Measurements from ENCODE around the gene PCDHGA1. TPM values are rescaled to one million over a fixed set of nuclear protein-coding genes. Genes with fewer than 3 reads are reported as not detected.

PCDHGA1 gene
- total and polyA plus RNA-seq, 4 donors = 0.05 to 0.08 (median 0.05) TPM; not detected in 1

GRCh38 chr5:141382469-141383294 lies 52.4 kb downstream of the PCDHGA1 start, which contains the start of gene PCDHGA7:
PCDHGA7 (plus strand) TSS chr5:141382742; CDS start chr5:141382900, 158 bp downstream.
- peak within 1 kb of the TSS; percentile 1 to 69 (median 63) for H3K4me3 ChIP-seq (ENCODE audit: low read depth in 1 of 3, low read length in 3 of 3)
- no peak within 1 kb of the TSS for H3K9ac ChIP-seq (ENCODE audit: low read depth in 1 of 2, low read length in 2 of 2)
- H3K27me3 ChIP-seq (ENCODE audit: control insufficient read depth in 4 of 4, insufficient read depth in 4 of 4, low read length in 3 of 4) = peaks cover 0 to 6% (median 0%) of the 10 kb centered on the region in 4 donors
- no peak within 1 kb of the TSS for H3K27ac ChIP-seq (ENCODE audit: low read depth in 1 of 2, low read length in 2 of 2)
- peaks cover 21 to 67% (median 33%) of the 10 kb centered on the region in 4 donors for H3K9me3 ChIP-seq (ENCODE audit: control insufficient read depth in 4 of 4, low read length in 3 of 4)
- no peak for TF ChIP-seq FOXA2 (IDR thresholded peaks at IDR 0.05)
- H3K36me3 ChIP-seq (ENCODE audit: control insufficient read depth in 4 of 4, insufficient read depth in 3 of 4, low read depth in 1 of 4, low read length in 3 of 4) = no peaks in the 10 kb centered on the region
- WGBS = 16% methylated on average over 37 of the region's 37 CpGs
- no peak for DNase-seq (ENCODE audit: low spot score)
- H3K4me1 ChIP-seq (ENCODE audit: control insufficient read depth in 4 of 4, insufficient read depth in 4 of 4, low read length in 3 of 4) = no peaks in the 10 kb centered on the region

- Histone ChIP-seq H3K9ac (ENCODE audit: low read depth in 1 of 2, low read length in 2 of 2) (no peak overlapping the region), H3K36me3 (ENCODE audit: control insufficient read depth in 4 of 4, insufficient read depth in 3 of 4, low read depth in 1 of 4, low read length in 3 of 4) (no peaks in the 10 kb centered on the region), H3K27me3 (ENCODE audit: control insufficient read depth in 4 of 4, insufficient read depth in 4 of 4, low read length in 3 of 4) (peaks cover 0 to 7% (median 0%) of the 10 kb centered on the region in 4 donors), H3K4me1 (ENCODE audit: control insufficient read depth in 4 of 4, insufficient read depth in 4 of 4, low read length in 3 of 4) (peaks cover 0 to 2% (median 0%) of the 10 kb centered on the region in 4 donors), H3K27ac (ENCODE audit: low read depth in 1 of 2, low read length in 2 of 2) (no peak overlapping the region), H3K9me3 (ENCODE audit: control insufficient read depth in 4 of 4, low read length in 3 of 4) (peaks cover 21 to 68% (median 33%) of the 10 kb centered on the region in 4 donors), H3K4me3 (ENCODE audit: low read depth in 1 of 3, low read length in 3 of 3) (peak overlapping the region in 2 of 3 donors; percentile 12 to 63)
- no peak for DNase-seq (ENCODE audit: low spot score)
- TF ChIP-seq JUND (IDR thresholded peaks at IDR 0.05) (no peak), NR2F2 (IDR thresholded peaks at IDR 0.05) (no peak), MAX (IDR thresholded peaks at IDR 0.05) (no peak), CTCF (IDR thresholded peaks at IDR 0.05; ENCODE audit: low read depth, low read length, missing input control) (no peak), TAF1 (conservative IDR thresholded peaks at IDR 0.05) (no peak), SP1 (IDR thresholded peaks at IDR 0.05) (no peak), RXRA (IDR thresholded peaks at IDR 0.05) (no peak), ATF3 (IDR thresholded peaks at IDR 0.05) (no peak), REST (IDR thresholded peaks at IDR 0.05) (no peak), YY1 (IDR thresholded peaks at IDR 0.05) (no peak), HNF4A (conservative IDR thresholded peaks at IDR 0.05) (no peak), EGR1 (IDR thresholded peaks at IDR 0.05; ENCODE audit: low read depth in 2 of 2) (no peak), ZBTB33 (IDR thresholded peaks at IDR 0.05) (no peak), FOXA2 (IDR thresholded peaks at IDR 0.05) (no peak), HNF4G (IDR thresholded peaks at IDR 0.05) (no peak), FOXA1 (IDR thresholded peaks at IDR 0.05) (no peak), RAD21 (IDR thresholded peaks at IDR 0.05) (no peak), GABPA (IDR thresholded peaks at IDR 0.05 in 1 of 2, conservative IDR thresholded peaks at IDR 0.05 in 1 of 2) (no peak)
- WGBS = 33% methylated on average over 21 of the region's 21 CpGs
Measured at GRCh38 chr5:141383345-141383744, 53.0 kb downstream of the PCDHGA1 start.

Measured in liver (tissue), 9 donors.